SK-N-MC (cell line): ENCODE data around the gene EEFSEC.

Source experiments
- DNase-seq: peaks from one replicate; pipeline ENCODE4 v3.0.0-alpha.2; 2011; ENCODE audit warnings: low read depth, low spot score
- H3K27ac ChIP-seq: fragments of 200-600 bp; sonication (generic); 2 replicates; pipeline ENCODE4 v1.5.1; 2016; ENCODE audit warnings: mixed run types
- H3K36me3 ChIP-seq: fragments of 200-600 bp; sonication (generic); 2 replicates; pipeline ENCODE4 v1.6.1; 2017; ENCODE audit warnings: antibody characterized with exemption, low read length, mixed read lengths; ENCODE audit not compliant: insufficient read depth
- H3K4me3 ChIP-seq: fragments of 200-600 bp; sonication (generic); 2 replicates; pipeline ENCODE4 v1.5.1; 2016
- H3K9ac ChIP-seq: fragments of 200-600 bp; sonication (generic); 2 replicates; pipeline ENCODE4 v1.8.0; 2017; ENCODE audit warnings: mixed run types, mixed read lengths; ENCODE audit not compliant: insufficient read length
- H3K9me3 ChIP-seq: fragments of 200-600 bp; sonication (generic); 2 replicates; pipeline ENCODE4 v1.6.1; 2017; ENCODE audit warnings: low read depth, mild to moderate bottlenecking, antibody characterized with exemption, low read length, moderate library complexity, mixed read lengths
- EZH2 ChIP-seq: fragments of 200-600 bp; sonication (generic); IDR thresholded peaks from one replicate; pipeline ENCODE4 v1.6.1; 2017; ENCODE audit warnings: antibody characterized with exemption
- FOXP2 ChIP-seq: optimal IDR thresholded peaks from 2 replicates; pipeline ENCODE3; 2011; ENCODE audit warnings: mild to moderate bottlenecking, moderate library complexity; ENCODE audit not compliant: insufficient read depth; ENCODE audit errors: extremely low read length, control extremely low read depth
- POLR2AphosphoS5 ChIP-seq: IDR thresholded peaks from 2 replicates; pipeline ENCODE4 v1.6.1; 2012; ENCODE audit warnings: mild to moderate bottlenecking, low read depth, low read length, borderline replicate concordance

Gene EEFSEC

GRCh38 chr3:128352326-128352725, 199.0 kb downstream of the EEFSEC start:
- TF ChIP-seq POLR2AphosphoS5 (no peak), EZH2 (no peak), FOXP2 (no peak)
- Histone ChIP-seq H3K4me3 (no peak overlapping the region), H3K36me3 (no peaks in the 10 kb centered on the region), H3K27ac (no peak overlapping the region), H3K9me3 (no peaks in the 10 kb centered on the region), H3K9ac (no peak overlapping the region)
- DNase-seq = no peak

DNA sequence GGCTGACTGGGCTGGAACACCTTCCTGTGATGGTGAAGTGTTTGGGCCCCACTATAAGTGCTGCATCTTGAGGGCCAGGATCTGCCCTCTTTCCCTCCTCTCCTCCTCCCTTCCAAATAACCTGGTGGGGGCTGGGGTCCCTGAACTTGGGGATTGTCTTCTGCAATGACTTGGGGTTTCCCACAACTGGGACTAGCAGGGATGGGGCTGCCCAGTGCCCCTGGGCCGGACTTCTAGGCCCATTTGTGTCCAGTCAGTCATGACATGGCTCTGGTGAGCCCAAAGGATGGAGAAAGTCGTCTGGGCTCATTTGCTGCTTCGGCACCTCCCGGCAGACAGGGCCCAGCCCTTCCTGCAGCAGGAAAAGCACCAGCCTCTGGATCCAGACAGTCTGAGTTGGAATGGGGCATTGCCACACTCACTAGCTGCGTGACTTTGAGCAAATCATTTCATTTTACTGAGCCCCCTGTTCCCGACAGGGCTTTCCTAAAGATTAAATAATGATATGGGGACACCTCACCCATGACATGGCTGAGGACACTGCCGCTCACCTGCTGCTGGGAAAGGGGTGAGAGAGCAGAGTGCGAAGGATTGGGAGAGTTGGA, 200.2 kb downstream of the EEFSEC start:
- no peak for TF ChIP-seq FOXP2
- TF ChIP-seq EZH2 = no peak
- TF ChIP-seq POLR2AphosphoS5 = no peak
- Histone ChIP-seq H3K9ac (no peak overlapping the region), H3K27ac (no peak overlapping the region), H3K9me3 (no peaks in the 10 kb centered on the region), H3K36me3 (no peaks in the 10 kb centered on the region), H3K4me3 (no peak overlapping the region)
- no peak for DNase-seq

- TF ChIP-seq POLR2AphosphoS5 (no peak), FOXP2 (no peak), EZH2 (no peak)
- H3K27ac ChIP-seq = no peak overlapping the region
- H3K4me3 ChIP-seq = no peak overlapping the region
- no peak for DNase-seq
- H3K9ac ChIP-seq = no peak overlapping the region
- H3K36me3 ChIP-seq = no peaks in the 10 kb centered on the region
- H3K9me3 ChIP-seq = no peaks in the 10 kb centered on the region
Measured at GRCh38 chr3:128353991-128354687, 200.9 kb downstream of the EEFSEC start.

GRCh38 chr3:128354788-128355542, 201.7 kb downstream of the EEFSEC start:
- DNase-seq = no peak
- H3K9me3 ChIP-seq = no peaks in the 10 kb centered on the region
- TF ChIP-seq POLR2AphosphoS5 = no peak
- TF ChIP-seq EZH2 = no peak
- no peak for TF ChIP-seq FOXP2
- H3K9ac ChIP-seq = no peak overlapping the region
- H3K36me3 ChIP-seq = no peaks in the 10 kb centered on the region
- H3K4me3 ChIP-seq = no peak overlapping the region
- H3K27ac ChIP-seq = no peak overlapping the region

DNA sequence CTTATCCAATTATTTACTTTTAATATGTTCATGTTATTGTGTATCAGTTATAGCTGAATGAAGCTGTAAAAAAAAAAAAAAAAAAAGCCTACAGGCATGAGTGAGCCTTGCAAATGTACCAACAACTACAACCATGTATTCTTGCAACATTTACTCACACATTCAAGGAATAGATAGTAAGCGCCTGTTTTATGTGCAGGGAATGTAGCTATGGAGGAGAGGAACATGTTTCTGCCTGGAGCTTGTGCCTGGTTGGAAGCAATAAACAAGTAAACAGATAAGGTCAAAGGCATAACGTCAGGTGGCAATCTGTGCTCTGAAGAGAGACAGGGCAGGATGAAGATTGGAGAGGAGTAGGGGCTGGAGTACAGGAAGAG, 202.2 kb downstream of the EEFSEC start:
- H3K9me3 ChIP-seq = no peaks in the 10 kb centered on the region
- H3K27ac ChIP-seq = no peak overlapping the region
- TF ChIP-seq POLR2AphosphoS5 (no peak), EZH2 (no peak), FOXP2 (no peak)

GRCh38 chr3:128356822-128357221, 203.5 kb downstream of the EEFSEC start:
- no peak overlapping the region for H3K27ac ChIP-seq
- TF ChIP-seq FOXP2 = no peak
- TF ChIP-seq EZH2 = no peak
- no peak for TF ChIP-seq POLR2AphosphoS5
- DNase-seq = no peak

More for the DNA sequence above, 202.2 kb downstream of the EEFSEC start:
- no peak for DNase-seq
- no peak overlapping the region for H3K4me3 ChIP-seq
- H3K36me3 ChIP-seq = no peaks in the 10 kb centered on the region
- no peak overlapping the region for H3K9ac ChIP-seq

GRCh38 chr3:128357538-128357937, 204.3 kb downstream of the EEFSEC start:
- no peak for TF ChIP-seq FOXP2
- no peak for TF ChIP-seq EZH2
- TF ChIP-seq POLR2AphosphoS5 = no peak
- Histone ChIP-seq H3K4me3 (no peak overlapping the region), H3K9me3 (no peaks in the 10 kb centered on the region), H3K9ac (no peak overlapping the region), H3K36me3 (no peaks in the 10 kb centered on the region), H3K27ac (no peak overlapping the region)
- no peak for DNase-seq

More at GRCh38 chr3:128356822-128357221, 203.5 kb downstream of the EEFSEC start:
- H3K9me3 ChIP-seq = no peaks in the 10 kb centered on the region
- H3K36me3 ChIP-seq = no peaks in the 10 kb centered on the region
- H3K4me3 ChIP-seq = no peak overlapping the region
- H3K9ac ChIP-seq = no peak overlapping the region

DNA sequence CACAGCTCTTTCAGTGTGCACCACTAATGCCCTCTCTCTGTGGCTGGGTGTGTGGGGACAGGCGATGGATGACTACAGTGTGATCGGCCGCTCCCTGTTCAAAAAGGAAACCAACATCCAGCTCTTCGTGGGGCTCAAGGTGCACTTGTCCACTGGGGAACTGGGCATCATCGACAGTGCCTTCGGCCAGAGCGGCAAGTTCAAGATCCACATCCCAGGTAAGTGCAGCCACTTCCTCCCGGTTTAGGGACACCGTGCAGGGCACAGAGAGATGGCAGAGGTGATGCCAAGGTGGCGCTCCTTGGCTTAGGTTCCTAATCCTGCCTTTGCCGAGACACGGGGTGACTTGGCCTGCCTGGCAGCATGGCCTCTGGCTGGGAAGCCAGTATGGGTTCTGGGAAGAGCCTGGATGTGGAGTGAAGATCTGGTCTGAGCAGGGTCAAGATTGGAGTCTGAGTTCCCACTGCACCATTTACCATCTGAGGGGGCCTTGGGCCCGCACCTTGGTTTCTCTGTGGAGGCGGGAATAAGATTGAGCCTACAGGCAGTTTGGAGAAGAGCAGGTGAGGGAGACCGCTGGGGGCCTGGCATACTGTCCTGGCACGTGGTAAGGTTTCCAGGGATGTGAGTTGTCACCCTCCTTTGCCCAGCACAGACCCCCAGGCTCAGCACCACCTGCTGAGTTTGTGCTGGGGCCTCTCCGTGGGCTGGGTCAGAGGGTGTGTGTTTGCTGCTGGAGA, 205.0 kb downstream of the EEFSEC start:
- H3K36me3 ChIP-seq = no peaks in the 10 kb centered on the region
- DNase-seq = no peak
- no peaks in the 10 kb centered on the region for H3K9me3 ChIP-seq
- H3K4me3 ChIP-seq = no peak overlapping the region
- no peak for TF ChIP-seq EZH2
- no peak overlapping the region for H3K9ac ChIP-seq
- H3K27ac ChIP-seq = no peak overlapping the region
